Activated B cell treated with CpG ODN at 0.5 μM for 24 hours (primary cell): ENCODE data around the gene RDH12. TPM values are rescaled to one million over a fixed set of nuclear protein-coding genes. Genes with fewer than 3 reads are reported as not detected.

ENCODE experiments used
- ATAC-seq: fragments of 200-7000 bp; cut with Tn5 transposase; one replicate; pipeline ENCODE4 v1.10.0; 2021; ENCODE audit warnings: low read depth, mild to moderate bottlenecking, moderate library complexity
- CTCF ChIA-PET: fragments of 350-600 bp; sonication (Branson Sonifier 250); formaldehyde crosslinking; loops from one replicate; lab custom pipeline; 2021; ENCODE audit warnings: antibody characterized with exemption; lab: Charles Lee
- POLR2A ChIA-PET: fragments of 350-600 bp; sonication (Branson Sonifier 250); formaldehyde crosslinking; loops from one replicate; lab custom pipeline; 2021; ENCODE audit warnings: antibody characterized with exemption; lab: Charles Lee
- DNase-seq: peaks from one replicate; pipeline ENCODE4 v3.0.0; 2022
- H3K27ac Mint-ChIP-seq: one replicate; pipeline ENCODE4 v1.8.0; 2020; ENCODE audit warnings: mixed read lengths
- H3K27me3 Mint-ChIP-seq: one replicate; pipeline ENCODE4 v1.8.0; 2021; ENCODE audit warnings: mixed read lengths
- H3K36me3 Mint-ChIP-seq: one replicate; pipeline ENCODE4 v1.8.0; 2021; ENCODE audit warnings: low read depth, mixed read lengths
- H3K4me1 Mint-ChIP-seq: one replicate; pipeline ENCODE4 v1.8.0; 2021; ENCODE audit warnings: mixed read lengths
- H3K4me3 Mint-ChIP-seq: one replicate; pipeline ENCODE4 v1.8.0; 2020; ENCODE audit warnings: mild to moderate bottlenecking, mixed read lengths
- H3K9me3 Mint-ChIP-seq: one replicate; pipeline ENCODE4 v1.8.0; 2020; ENCODE audit warnings: mixed read lengths
- CTCF ChIP-seq: fragments of 200-600 bp; IDR thresholded peaks from one replicate; pipeline ENCODE4 v1.8.0; 2022; ENCODE audit warnings: antibody characterized with exemption, mild to moderate bottlenecking
- intact Hi-C: fragments of 100-400 bp; cut with micrococcal nuclease; formaldehyde crosslinking; loops from one replicate; pipeline ENCODE4 v1.15.1; 2024
- total RNA-seq: library from RNA; stranded (reverse); gene quantifications from 2 replicates; pipeline ENCODE4 v1.2.3, GENCODE V29; 2022

RDH12 gene
- total RNA-seq, 1 donor from 2014 or later, result not detected

GRCh38 chr14:67722293-67722692, 20.6 kb downstream of the RDH12 start:
- Mint-ChIP-seq H3K4me1 (peaks cover 5% of the 10 kb centered on the region), H3K4me3 (no peak overlapping the region), H3K27me3 (peaks cover 31% of the 10 kb centered on the region), H3K36me3 (no peaks in the 10 kb centered on the region), H3K9me3 (no peaks in the 10 kb centered on the region), H3K27ac (no peak overlapping the region)
- POLR2A ChIA-PET, result no interaction called here
- CTCF ChIA-PET, result no interaction called here
- intact Hi-C loops, result no loop called here
- no peak for TF ChIP-seq CTCF
- DNase-seq (no peak), ATAC-seq (no peak)

DNA sequence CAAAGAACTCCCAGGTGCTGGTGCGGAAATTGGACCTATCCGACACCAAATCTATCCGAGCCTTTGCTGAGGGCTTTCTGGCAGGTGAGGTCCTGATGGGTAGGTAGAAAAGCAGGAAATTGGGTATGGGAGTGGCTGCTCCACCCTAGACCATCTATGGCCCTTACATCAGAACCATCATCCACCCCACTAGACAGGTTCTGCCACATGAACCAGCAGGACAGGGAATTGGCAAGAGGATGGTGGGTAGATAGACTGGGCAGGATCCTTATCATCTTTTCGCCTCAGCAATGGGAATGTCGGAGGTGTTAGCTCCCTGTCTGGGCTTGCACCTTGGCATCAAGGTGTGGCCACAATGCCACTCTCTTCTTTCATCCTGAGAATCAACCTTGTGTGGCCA, 23.5 kb downstream of the RDH12 start:
- POLR2A ChIA-PET, result no interaction called here
- ATAC-seq (no peak), DNase-seq (no peak)
- Mint-ChIP-seq H3K36me3 (no peaks in the 10 kb centered on the region), H3K4me3 (no peak overlapping the region), H3K4me1 (peaks cover 5% of the 10 kb centered on the region), H3K27me3 (peaks cover 31% of the 10 kb centered on the region), H3K27ac (no peak overlapping the region), H3K9me3 (no peaks in the 10 kb centered on the region)
- CTCF ChIA-PET, result no interaction called here
- intact Hi-C loops, result no loop called here
- no peak for TF ChIP-seq CTCF

DNA sequence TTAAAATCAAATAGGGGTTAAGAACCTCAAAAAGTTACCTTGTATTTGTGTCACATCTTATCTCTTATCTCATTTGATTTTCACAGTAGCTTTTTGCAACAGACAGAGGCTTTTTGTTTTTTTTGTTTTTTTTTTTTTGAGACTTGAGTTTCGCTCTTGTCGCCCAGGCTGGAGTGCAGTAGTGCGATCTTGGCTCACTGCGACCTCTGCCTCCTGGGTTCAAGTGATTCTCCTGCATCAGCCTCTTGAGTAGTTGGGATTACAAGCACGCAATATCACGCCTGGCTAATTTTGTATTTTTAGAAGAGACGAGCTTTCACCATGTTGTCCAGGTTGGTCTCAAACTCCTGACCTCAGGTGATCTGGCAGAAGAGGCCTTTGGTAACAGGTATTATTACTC, 25.7 kb downstream of the RDH12 start:
- H3K4me3 Mint-ChIP-seq, result no peak overlapping the region
- no peaks in the 10 kb centered on the region for H3K9me3 Mint-ChIP-seq
- intact Hi-C loops, result no loop called here
- no peak overlapping the region for H3K27ac Mint-ChIP-seq
- DNase-seq (no peak), ATAC-seq (no peak)
- no peak for TF ChIP-seq CTCF
- peaks cover 5% of the 10 kb centered on the region for H3K4me1 Mint-ChIP-seq
- POLR2A ChIA-PET, result no interaction called here
- CTCF ChIA-PET, result no interaction called here
- peaks cover 21% of the 10 kb centered on the region for H3K27me3 Mint-ChIP-seq
- H3K36me3 Mint-ChIP-seq, result no peaks in the 10 kb centered on the region

DNA sequence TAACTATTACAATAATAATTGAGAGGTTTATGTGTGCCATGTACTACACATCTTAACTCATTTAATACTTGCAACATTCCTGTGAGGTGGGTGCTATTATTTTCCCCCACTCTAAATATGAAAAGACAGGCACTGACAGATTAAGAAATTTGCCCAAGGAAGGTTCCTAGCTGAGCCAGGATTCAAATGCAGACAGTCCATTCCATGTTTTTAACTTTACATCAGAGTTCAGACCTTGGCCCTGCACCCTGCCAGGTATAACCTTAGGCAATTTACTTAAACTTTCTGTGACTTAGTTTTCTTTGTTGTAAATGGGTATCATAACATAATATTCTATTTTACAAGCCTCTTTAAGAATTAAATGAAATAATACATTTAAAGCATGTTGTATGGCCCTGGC, 26.6 kb downstream of the RDH12 start:
- POLR2A ChIA-PET, result no interaction called here
- no peaks in the 10 kb centered on the region for H3K36me3 Mint-ChIP-seq
- TF ChIP-seq CTCF, result no peak
- no peak for ATAC-seq
- intact Hi-C loops, result no loop called here
- H3K4me1 Mint-ChIP-seq, result no peaks in the 10 kb centered on the region
- peaks cover 14% of the 10 kb centered on the region for H3K27me3 Mint-ChIP-seq
- H3K9me3 Mint-ChIP-seq, result no peaks in the 10 kb centered on the region
- no peak overlapping the region for H3K4me3 Mint-ChIP-seq
- DNase-seq, result no peak
- CTCF ChIA-PET, result no interaction called here
- H3K27ac Mint-ChIP-seq, result no peak overlapping the region

DNA sequence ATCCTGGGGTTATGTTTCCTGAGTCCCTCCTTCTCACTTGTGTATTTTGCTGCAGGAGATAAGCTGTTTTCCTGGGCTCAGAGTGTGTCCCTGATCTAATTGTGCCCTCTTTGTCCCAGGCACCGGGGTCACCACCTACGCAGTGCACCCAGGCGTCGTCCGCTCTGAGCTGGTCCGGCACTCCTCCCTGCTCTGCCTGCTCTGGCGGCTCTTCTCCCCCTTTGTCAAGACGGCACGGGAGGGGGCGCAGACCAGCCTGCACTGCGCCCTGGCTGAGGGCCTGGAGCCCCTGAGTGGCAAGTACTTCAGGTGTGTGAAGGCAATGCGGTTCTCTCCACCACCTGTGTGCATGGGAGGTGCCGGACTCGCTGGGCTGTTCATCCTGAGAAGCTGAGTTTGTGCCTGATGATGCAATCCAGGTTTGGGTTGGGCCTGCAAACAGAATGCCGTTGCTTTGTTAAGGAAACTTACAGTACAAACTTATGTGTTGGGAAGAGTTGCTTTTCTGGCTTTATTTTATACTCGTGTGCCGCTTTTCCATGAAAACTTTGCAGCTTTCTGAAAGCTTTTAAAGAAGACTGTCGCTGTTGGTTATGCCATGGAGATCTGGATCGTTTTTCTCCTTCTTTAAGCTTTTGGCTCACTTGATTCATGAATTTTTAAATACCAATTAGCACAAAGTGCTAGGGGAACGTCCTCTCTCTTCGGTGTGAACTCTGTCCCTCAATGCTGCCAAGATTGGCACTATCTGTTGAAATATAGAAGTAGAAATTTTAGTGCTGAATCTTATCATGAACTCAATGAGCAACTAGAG, 27.6 kb downstream of the RDH12 start:
- Mint-ChIP-seq H3K27me3 (peaks cover 7% of the 10 kb centered on the region), H3K9me3 (no peaks in the 10 kb centered on the region), H3K4me1 (no peaks in the 10 kb centered on the region), H3K4me3 (no peak overlapping the region), H3K36me3 (no peaks in the 10 kb centered on the region), H3K27ac (no peak overlapping the region)
- no peak for ATAC-seq
- no peak for DNase-seq
- intact Hi-C loops, result no loop called here
- ChIA-PET POLR2A (no interaction called here), CTCF (no interaction called here)
- TF ChIP-seq CTCF, result no peak
